ENCODE measurements around the gene TMEM51. TPM values are rescaled to one million over a fixed set of nuclear protein-coding genes. Genes with fewer than 3 reads are reported as not detected.

TMEM51 gene
- total RNA-seq, 1 experiment from 2014 or later = 47.6 TPM

GRCh38 chr1:15229707-15230131 lies 76.2 kb downstream of the TMEM51 start:
- no peak overlapping the region for H3K27ac Mint-ChIP-seq (ENCODE audit: unreplicated experiment)
- DNase-seq = no peak
- H3K4me1 Mint-ChIP-seq (ENCODE audit: low read depth, unreplicated experiment) = peaks cover 9% of the 10 kb centered on the region
- no peaks in the 10 kb centered on the region for H3K9me3 Mint-ChIP-seq (ENCODE audit: low read depth, unreplicated experiment)
- H3K4me3 Mint-ChIP-seq (ENCODE audit: low read depth, unreplicated experiment) = no peak overlapping the region
- TF ChIP-seq CTCF (IDR thresholded peaks at IDR 0.05; ENCODE audit: unreplicated experiment) = no peak
- CTCF ChIA-PET = no interaction called here
- no peaks in the 10 kb centered on the region for H3K27me3 Mint-ChIP-seq (ENCODE audit: unreplicated experiment)
- intact Hi-C loops (cut with micrococcal nuclease; ENCODE audit: unreplicated experiment) = no loop called here
- H3K36me3 Mint-ChIP-seq (ENCODE audit: insufficient read depth, unreplicated experiment) = peaks cover 3% of the 10 kb centered on the region
- BruUV-seq (replicated peaks) = no TSS peak

DNA sequence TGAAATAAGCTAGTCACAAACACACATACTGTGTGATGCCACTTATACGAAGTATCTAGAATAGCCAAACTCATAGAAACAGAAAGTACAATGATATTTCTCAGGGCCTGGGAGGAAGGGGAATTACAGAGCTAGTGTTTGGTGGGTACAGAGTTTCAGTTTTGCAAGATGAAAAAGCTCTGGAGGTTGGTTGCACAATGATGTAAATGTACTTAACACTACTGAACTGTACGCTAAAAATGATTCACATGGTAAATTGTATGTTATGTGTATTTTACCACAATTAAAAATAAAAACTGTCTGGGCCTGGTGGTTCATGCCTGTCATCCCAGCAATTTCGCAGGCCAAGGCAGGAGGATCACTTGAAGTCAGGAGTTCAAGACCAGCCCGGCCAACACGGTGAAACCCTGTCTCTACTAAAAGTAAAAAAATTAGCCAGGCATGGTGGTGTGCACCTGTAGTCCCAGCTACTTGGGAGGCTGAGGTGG lies 78.2 kb downstream of the TMEM51 start:
- Mint-ChIP-seq H3K27ac (ENCODE audit: unreplicated experiment) (no peak overlapping the region), H3K27me3 (ENCODE audit: unreplicated experiment) (no peaks in the 10 kb centered on the region), H3K4me3 (ENCODE audit: low read depth, unreplicated experiment) (no peak overlapping the region), H3K9me3 (ENCODE audit: low read depth, unreplicated experiment) (no peaks in the 10 kb centered on the region), H3K36me3 (ENCODE audit: insufficient read depth, unreplicated experiment) (no peaks in the 10 kb centered on the region), H3K4me1 (ENCODE audit: low read depth, unreplicated experiment) (peaks cover 9% of the 10 kb centered on the region)
- TF ChIP-seq CTCF (IDR thresholded peaks at IDR 0.05; ENCODE audit: unreplicated experiment) = no peak
- no peak for DNase-seq
- no TSS peak for BruUV-seq (replicated peaks)
- CTCF ChIA-PET = no interaction called here
- intact Hi-C loops (cut with micrococcal nuclease; ENCODE audit: unreplicated experiment) = no loop called here

DNA sequence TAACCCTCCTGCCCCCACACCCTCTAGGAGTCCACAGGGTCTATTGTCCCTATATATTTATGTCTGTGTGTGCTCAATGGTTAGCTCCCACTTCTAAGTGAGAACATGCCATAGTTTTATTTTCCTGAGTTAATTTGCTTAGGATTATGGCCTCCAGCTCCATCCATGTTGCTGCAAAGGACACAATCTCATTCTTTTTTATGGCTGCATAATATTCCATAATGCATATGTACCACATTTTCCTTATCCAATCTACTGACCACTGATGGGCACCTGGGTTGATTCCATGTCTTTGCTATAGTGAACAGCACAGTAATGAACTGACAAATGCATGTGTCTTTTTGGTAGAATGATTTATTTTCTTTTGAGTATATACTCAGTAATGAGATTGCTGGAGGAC lies 80.1 kb downstream of the TMEM51 start:
- H3K4me3 Mint-ChIP-seq (ENCODE audit: low read depth, unreplicated experiment) = no peak overlapping the region
- no peaks in the 10 kb centered on the region for H3K9me3 Mint-ChIP-seq (ENCODE audit: low read depth, unreplicated experiment)
- no TSS peak for BruUV-seq (replicated peaks)
- H3K4me1 Mint-ChIP-seq (ENCODE audit: low read depth, unreplicated experiment) = peaks cover 9% of the 10 kb centered on the region
- TF ChIP-seq CTCF (IDR thresholded peaks at IDR 0.05; ENCODE audit: unreplicated experiment) = no peak
- no peak overlapping the region for H3K27ac Mint-ChIP-seq (ENCODE audit: unreplicated experiment)
- no peaks in the 10 kb centered on the region for H3K36me3 Mint-ChIP-seq (ENCODE audit: insufficient read depth, unreplicated experiment)
- no peaks in the 10 kb centered on the region for H3K27me3 Mint-ChIP-seq (ENCODE audit: unreplicated experiment)
- no peak for DNase-seq
- CTCF ChIA-PET = no interaction called here
- intact Hi-C loops (cut with micrococcal nuclease; ENCODE audit: unreplicated experiment) = no loop called here

DNA sequence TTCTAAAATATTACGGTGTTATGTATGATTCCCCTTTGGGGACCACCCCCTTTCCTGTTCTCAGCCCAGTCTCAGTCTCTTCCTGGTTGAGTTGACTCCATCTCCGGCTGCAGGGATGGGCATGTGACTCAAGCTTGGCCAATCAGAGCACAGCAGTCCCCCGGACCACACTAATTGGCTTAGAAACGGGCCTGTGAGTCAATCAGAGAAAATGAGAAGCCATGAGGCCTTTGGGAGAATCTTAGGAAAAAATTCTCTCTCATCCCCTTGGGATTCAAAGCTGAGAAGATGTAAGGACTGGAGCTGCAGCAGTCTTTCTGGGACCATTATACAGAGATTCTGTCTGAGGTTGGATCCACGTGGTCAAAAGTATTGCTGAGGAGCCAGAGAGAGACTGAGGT lies 82.8 kb downstream of the TMEM51 start:
- CTCF ChIA-PET = no interaction called here
- intact Hi-C loops (cut with micrococcal nuclease; ENCODE audit: unreplicated experiment) = no loop called here
- no peak for DNase-seq
- no peaks in the 10 kb centered on the region for H3K9me3 Mint-ChIP-seq (ENCODE audit: low read depth, unreplicated experiment)
- TF ChIP-seq CTCF (IDR thresholded peaks at IDR 0.05; ENCODE audit: unreplicated experiment) = no peak
- BruUV-seq (replicated peaks) = no TSS peak
- H3K4me1 Mint-ChIP-seq (ENCODE audit: low read depth, unreplicated experiment) = no peaks in the 10 kb centered on the region
- no peaks in the 10 kb centered on the region for H3K27me3 Mint-ChIP-seq (ENCODE audit: unreplicated experiment)
- H3K4me3 Mint-ChIP-seq (ENCODE audit: low read depth, unreplicated experiment) = no peak overlapping the region
- H3K36me3 Mint-ChIP-seq (ENCODE audit: insufficient read depth, unreplicated experiment) = no peaks in the 10 kb centered on the region
- H3K27ac Mint-ChIP-seq (ENCODE audit: unreplicated experiment) = no peak overlapping the region

Measured in Calu3 (cell line).